Measurements from ENCODE around the gene SLC6A19.

The SLC6A19 gene

DNA sequence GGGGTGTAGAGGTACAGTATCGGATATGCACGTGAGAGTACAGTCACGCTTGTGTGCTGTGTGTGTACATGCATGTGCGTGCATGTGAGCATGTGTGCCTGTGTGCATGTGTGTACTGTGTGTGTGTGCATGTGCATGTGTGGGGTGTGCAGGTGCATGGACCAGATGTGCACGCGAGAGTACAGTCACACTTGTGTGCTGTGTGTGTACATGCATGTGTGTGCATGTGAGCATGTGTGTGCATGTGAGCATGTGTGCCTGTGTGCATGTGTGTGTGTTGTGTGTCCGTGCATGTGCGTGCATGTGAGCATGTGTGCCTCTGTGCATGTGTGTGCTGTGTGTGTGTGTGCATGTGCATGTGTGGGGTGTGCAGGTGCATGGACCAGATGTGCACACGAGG is 10.3 kb downstream of the SLC6A19 start:
- Histone ChIP-seq H3K4me3 (ENCODE audit: low read length in 2 of 2) (no peak overlapping the region), H3K36me3 (ENCODE audit: control insufficient read depth in 2 of 2, insufficient read depth in 2 of 2, low read length in 2 of 2) (no peaks in the 10 kb centered on the region), H3K27ac (ENCODE audit: low read length) (no peak overlapping the region), H3K9me3 (ENCODE audit: control insufficient read depth in 2 of 2, low read length in 2 of 2) (peaks cover 0 to 11% of the 10 kb centered on the region in 2 donors), H3K4me1 (ENCODE audit: control insufficient read depth, insufficient read depth, low read length) (no peaks in the 10 kb centered on the region), H3K9ac (ENCODE audit: low read length in 2 of 2) (no peak overlapping the region), H3K27me3 (ENCODE audit: control insufficient read depth in 1 of 2, insufficient read depth in 2 of 2, low read length in 2 of 2) (peaks cover 0 to 8% of the 10 kb centered on the region in 2 donors)

DNA sequence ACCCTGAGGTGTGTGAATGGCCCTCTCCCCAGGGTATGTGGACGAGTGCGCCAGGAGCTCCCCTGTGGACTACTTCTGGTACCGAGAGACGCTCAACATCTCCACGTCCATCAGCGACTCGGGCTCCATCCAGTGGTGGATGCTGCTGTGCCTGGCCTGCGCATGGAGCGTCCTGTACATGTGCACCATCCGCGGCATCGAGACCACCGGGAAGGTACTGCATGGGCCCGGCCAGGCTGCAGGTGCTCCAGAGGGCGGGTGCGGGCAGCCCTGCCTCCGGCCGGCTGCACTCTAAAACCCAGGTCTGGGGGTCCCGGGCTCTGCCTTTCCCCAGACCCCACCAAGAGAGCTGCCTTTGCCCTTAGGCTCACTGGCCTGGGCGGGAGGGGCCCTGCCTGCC is 10.9 kb downstream of the SLC6A19 start:
- Histone ChIP-seq H3K4me3 (ENCODE audit: low read length in 2 of 2) (no peak overlapping the region), H3K27me3 (ENCODE audit: control insufficient read depth in 1 of 2, insufficient read depth in 2 of 2, low read length in 2 of 2) (peaks cover 0 to 6% of the 10 kb centered on the region in 2 donors), H3K9me3 (ENCODE audit: control insufficient read depth in 2 of 2, low read length in 2 of 2) (peaks cover 0 to 11% of the 10 kb centered on the region in 2 donors), H3K9ac (ENCODE audit: low read length in 2 of 2) (no peak overlapping the region), H3K36me3 (ENCODE audit: control insufficient read depth in 2 of 2, insufficient read depth in 2 of 2, low read length in 2 of 2) (no peaks in the 10 kb centered on the region), H3K27ac (ENCODE audit: low read length) (no peak overlapping the region), H3K4me1 (ENCODE audit: control insufficient read depth, insufficient read depth, low read length) (no peaks in the 10 kb centered on the region)

DNA sequence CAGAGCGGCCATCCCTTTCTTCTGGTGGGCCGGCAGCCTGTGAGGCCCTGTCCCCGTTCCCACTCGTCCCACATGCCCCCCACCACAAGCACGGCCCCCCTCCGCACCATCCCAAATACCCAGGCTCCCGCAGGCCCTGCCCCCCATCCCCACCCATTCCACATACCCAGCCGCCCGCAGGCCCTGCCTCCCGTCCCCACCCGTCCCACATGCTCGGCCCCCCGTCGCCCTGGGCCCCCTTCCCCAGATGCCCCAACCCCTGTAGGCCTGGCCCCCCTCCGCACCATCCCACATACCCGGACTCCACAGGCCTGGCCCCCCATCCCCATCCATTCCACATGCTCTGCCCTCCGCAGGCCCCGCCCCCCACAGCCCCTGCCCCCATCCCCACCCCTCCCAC is 11.5 kb downstream of the SLC6A19 start:
- peaks cover 0 to 11% of the 10 kb centered on the region in 2 donors for H3K9me3 ChIP-seq (ENCODE audit: control insufficient read depth in 2 of 2, low read length in 2 of 2)
- H3K4me1 ChIP-seq (ENCODE audit: control insufficient read depth, insufficient read depth, low read length) = no peaks in the 10 kb centered on the region
- no peak overlapping the region for H3K9ac ChIP-seq (ENCODE audit: low read length in 2 of 2)
- no peaks in the 10 kb centered on the region for H3K36me3 ChIP-seq (ENCODE audit: control insufficient read depth in 2 of 2, insufficient read depth in 2 of 2, low read length in 2 of 2)
- no peak overlapping the region for H3K4me3 ChIP-seq (ENCODE audit: low read length in 2 of 2)
- H3K27ac ChIP-seq (ENCODE audit: low read length) = no peak overlapping the region
- peaks cover 0 to 2% of the 10 kb centered on the region in 2 donors for H3K27me3 ChIP-seq (ENCODE audit: control insufficient read depth in 1 of 2, insufficient read depth in 2 of 2, low read length in 2 of 2)

DNA sequence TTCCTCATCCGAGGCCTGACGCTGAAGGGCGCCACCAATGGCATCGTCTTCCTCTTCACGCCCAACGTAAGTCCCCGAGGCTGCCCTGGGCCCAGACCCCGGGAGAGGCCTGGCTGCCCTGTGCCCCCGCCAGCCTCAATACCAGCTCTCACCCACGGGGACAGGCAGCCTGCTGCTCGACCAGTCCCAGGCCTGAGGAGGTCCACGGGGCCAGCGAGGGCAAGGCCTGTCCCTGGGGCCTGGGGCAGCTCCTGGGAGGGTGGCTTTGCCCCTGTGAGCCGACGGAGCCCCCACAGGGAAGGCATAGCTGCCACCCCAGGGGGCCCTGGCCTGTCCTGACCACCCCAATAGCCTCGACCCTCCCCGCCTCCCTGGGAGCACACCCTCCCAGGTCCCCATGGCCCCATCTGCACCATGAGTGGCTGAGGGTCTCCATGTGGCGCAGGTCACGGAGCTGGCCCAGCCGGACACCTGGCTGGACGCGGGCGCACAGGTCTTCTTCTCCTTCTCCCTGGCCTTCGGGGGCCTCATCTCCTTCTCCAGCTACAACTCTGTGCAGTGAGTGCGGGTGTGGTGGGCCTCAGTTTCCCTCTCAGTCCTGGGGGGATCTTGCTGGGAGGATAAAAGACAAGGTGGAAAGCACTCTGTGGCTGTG is 12.2 kb downstream of the SLC6A19 start:
- Histone ChIP-seq H3K27ac (ENCODE audit: low read length) (no peak overlapping the region), H3K9me3 (ENCODE audit: control insufficient read depth in 2 of 2, low read length in 2 of 2) (peaks cover 0 to 11% of the 10 kb centered on the region in 2 donors), H3K4me3 (ENCODE audit: low read length in 2 of 2) (no peak overlapping the region), H3K4me1 (ENCODE audit: control insufficient read depth, insufficient read depth, low read length) (no peaks in the 10 kb centered on the region), H3K27me3 (ENCODE audit: control insufficient read depth in 1 of 2, insufficient read depth in 2 of 2, low read length in 2 of 2) (no peaks in the 10 kb centered on the region), H3K9ac (ENCODE audit: low read length in 2 of 2) (no peak overlapping the region), H3K36me3 (ENCODE audit: control insufficient read depth in 2 of 2, insufficient read depth in 2 of 2, low read length in 2 of 2) (no peaks in the 10 kb centered on the region)

DNA sequence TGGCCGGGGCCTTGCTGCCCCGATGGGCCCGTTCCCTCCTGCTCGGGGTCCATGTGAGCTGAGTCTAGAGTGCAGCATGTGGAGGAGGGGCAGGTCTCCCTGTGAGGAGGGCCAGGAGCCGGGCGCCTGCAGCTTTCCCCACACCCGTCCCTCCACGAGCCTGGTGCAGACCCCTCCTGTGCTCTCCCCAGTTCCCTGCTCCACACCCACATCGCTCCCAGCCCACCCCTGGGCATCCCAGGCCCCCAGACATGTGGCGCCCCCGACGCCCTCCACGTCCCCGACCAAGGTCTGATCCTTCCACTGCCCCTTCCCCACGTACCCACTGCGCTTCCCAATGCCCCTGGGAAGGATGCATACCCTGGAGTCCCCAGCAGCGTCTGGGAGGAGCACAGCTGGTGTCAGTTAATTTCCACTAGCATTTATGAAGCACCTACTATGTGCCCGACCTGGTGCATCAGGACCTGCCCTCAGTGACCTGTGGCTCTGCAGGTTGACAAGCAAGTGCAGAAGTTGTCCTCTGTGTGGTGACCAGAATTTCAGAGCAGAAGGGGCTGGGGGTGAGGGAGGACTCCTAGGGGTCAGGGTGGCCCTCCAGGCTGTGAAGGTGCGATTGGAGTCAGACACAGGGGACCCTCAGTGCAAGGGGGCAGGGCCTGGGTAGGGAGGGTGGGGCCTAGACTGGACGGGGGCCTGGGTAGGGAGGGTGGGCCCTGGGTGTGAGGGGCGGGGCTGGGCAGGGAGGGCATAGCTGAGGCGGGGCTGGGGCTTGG is 13.0 kb downstream of the SLC6A19 start:
- Histone ChIP-seq H3K9ac (ENCODE audit: low read length in 2 of 2) (no peak overlapping the region), H3K4me1 (ENCODE audit: control insufficient read depth, insufficient read depth, low read length) (no peaks in the 10 kb centered on the region), H3K27me3 (ENCODE audit: control insufficient read depth in 1 of 2, insufficient read depth in 2 of 2, low read length in 2 of 2) (no peaks in the 10 kb centered on the region), H3K27ac (ENCODE audit: low read length) (no peak overlapping the region), H3K36me3 (ENCODE audit: control insufficient read depth in 2 of 2, insufficient read depth in 2 of 2, low read length in 2 of 2) (no peaks in the 10 kb centered on the region), H3K9me3 (ENCODE audit: control insufficient read depth in 2 of 2, low read length in 2 of 2) (peaks cover 0 to 11% of the 10 kb centered on the region in 2 donors), H3K4me3 (ENCODE audit: low read length in 2 of 2) (no peak overlapping the region)

DNA sequence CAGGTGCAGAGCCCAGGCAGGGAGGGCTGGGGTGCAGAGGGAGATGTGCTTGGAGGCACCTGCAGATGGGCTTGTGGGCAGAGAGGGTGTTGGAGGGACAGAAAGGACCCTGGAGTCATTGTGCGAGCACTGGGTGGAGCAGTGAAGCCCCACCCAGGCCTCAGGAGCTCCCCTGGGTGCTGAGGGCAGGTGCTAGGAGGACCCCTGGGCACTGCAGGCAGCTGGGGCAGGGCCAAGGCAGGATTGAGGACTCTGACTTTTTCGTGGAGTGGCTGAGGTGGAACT is 13.5 kb downstream of the SLC6A19 start:
- Histone ChIP-seq H3K27me3 (ENCODE audit: control insufficient read depth in 1 of 2, insufficient read depth in 2 of 2, low read length in 2 of 2) (no peaks in the 10 kb centered on the region), H3K4me3 (ENCODE audit: low read length in 2 of 2) (no peak overlapping the region), H3K4me1 (ENCODE audit: control insufficient read depth, insufficient read depth, low read length) (no peaks in the 10 kb centered on the region), H3K9ac (ENCODE audit: low read length in 2 of 2) (no peak overlapping the region), H3K9me3 (ENCODE audit: control insufficient read depth in 2 of 2, low read length in 2 of 2) (peaks cover 0 to 11% of the 10 kb centered on the region in 2 donors), H3K27ac (ENCODE audit: low read length) (no peak overlapping the region), H3K36me3 (ENCODE audit: control insufficient read depth in 2 of 2, insufficient read depth in 2 of 2, low read length in 2 of 2) (no peaks in the 10 kb centered on the region)

DNA sequence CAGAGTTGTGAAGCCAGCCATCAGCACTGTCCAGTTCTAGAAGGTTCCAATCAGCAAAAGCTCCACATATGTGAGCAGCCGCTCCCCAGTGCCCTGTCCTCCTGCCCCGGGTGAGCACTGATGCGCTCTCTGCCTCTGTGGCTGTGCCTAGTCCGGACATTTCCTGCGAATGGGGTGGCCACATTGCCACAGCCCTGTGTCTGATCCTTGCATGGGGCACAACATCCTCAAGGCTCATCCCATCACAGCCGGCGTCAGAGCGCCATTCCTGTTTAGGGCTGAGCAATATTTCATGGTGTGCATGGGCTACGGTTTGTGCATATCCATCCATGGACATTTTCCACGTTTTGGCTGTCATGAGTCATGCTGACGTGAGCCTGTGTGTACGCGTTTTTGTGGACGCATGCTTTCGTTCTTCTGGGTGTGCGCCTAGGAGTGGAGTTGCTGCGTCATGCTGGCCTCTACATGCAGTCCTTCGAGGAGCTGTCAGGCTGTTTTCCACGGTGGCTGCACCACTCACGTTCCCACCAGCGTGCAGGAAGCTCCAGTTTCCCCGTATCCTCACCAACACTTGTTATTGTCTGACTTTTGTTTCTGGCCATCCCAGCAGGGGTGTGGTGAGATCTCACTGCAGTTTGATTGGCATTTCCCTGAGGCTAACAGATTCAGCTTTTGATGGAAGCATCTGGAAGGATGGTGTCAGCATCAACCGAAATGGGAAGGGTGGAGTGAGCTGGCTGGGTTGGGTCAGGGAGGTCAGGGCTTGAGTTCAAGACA is 14.1 kb downstream of the SLC6A19 start:
- no peak overlapping the region for H3K9ac ChIP-seq (ENCODE audit: low read length in 2 of 2)
- no peak overlapping the region for H3K27ac ChIP-seq (ENCODE audit: low read length)
- H3K36me3 ChIP-seq (ENCODE audit: control insufficient read depth in 2 of 2, insufficient read depth in 2 of 2, low read length in 2 of 2) = no peaks in the 10 kb centered on the region
- H3K4me3 ChIP-seq (ENCODE audit: low read length in 2 of 2) = no peak overlapping the region
- H3K9me3 ChIP-seq (ENCODE audit: control insufficient read depth in 2 of 2, low read length in 2 of 2) = peaks cover 0 to 11% of the 10 kb centered on the region in 2 donors
- no peaks in the 10 kb centered on the region for H3K27me3 ChIP-seq (ENCODE audit: control insufficient read depth in 1 of 2, insufficient read depth in 2 of 2, low read length in 2 of 2)
- no peaks in the 10 kb centered on the region for H3K4me1 ChIP-seq (ENCODE audit: control insufficient read depth, insufficient read depth, low read length)

DNA sequence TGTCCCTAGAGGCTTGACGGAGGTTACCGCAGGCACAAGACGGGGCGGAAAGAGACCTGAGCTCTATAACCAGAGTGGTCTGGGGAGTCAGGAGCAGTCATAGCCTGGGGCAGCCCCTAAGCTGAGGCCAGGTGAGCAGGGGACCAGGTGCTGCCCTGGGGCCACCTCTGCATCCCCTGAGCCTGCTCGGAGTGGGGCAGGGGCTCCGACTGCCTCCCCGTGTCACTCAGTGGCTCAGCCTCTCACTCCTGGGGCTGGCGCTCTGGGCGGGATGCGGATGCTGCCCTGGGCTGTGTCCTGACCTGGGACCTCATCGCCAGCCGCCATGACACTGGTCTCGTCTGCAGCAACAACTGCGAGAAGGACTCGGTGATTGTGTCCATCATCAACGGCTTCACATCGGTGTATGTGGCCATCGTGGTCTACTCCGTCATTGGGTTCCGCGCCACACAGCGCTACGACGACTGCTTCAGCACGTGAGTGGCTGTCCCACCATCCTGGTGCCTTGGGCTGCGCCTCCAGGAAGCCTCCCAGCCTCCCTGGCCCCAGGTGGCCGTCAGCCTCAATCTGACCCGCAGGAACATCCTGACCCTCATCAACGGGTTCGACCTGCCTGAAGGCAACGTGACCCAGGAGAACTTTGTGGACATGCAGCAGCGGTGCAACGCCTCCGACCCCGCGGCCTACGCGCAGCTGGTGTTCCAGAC is 15.0 kb downstream of the SLC6A19 start:
- no peaks in the 10 kb centered on the region for H3K27me3 ChIP-seq (ENCODE audit: control insufficient read depth in 1 of 2, insufficient read depth in 2 of 2, low read length in 2 of 2)

DNA sequence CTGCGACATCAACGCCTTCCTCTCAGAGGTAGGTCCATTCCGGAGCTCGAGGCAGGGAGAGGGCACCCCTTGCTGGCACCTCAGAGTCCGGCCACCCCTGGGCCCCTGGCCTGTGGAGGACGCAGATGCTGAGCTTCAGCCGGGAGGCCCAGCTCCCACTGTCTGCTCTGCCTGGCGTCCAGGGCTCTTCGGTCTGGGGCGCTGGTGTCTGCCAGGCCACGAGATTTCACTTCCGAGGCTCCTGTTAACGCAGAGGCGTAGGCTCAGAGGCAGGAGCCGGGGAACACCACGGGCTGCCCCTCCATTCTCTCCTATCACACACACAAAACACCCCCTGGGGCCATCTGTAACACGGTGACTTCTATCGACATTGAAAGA is 15.5 kb downstream of the SLC6A19 start:
- no peaks in the 10 kb centered on the region for H3K4me1 ChIP-seq (ENCODE audit: control insufficient read depth, insufficient read depth, low read length)
- H3K4me3 ChIP-seq (ENCODE audit: low read length in 2 of 2) = no peak overlapping the region
- no peaks in the 10 kb centered on the region for H3K36me3 ChIP-seq (ENCODE audit: control insufficient read depth in 2 of 2, insufficient read depth in 2 of 2, low read length in 2 of 2)
- no peak overlapping the region for H3K9ac ChIP-seq (ENCODE audit: low read length in 2 of 2)
- peaks cover 0 to 11% of the 10 kb centered on the region in 2 donors for H3K9me3 ChIP-seq (ENCODE audit: control insufficient read depth in 2 of 2, low read length in 2 of 2)
- H3K27me3 ChIP-seq (ENCODE audit: control insufficient read depth in 1 of 2, insufficient read depth in 2 of 2, low read length in 2 of 2) = no peaks in the 10 kb centered on the region
- no peak overlapping the region for H3K27ac ChIP-seq (ENCODE audit: low read length)

More for the DNA sequence above, 15.0 kb downstream of the SLC6A19 start:
- Histone ChIP-seq H3K4me3 (ENCODE audit: low read length in 2 of 2) (no peak overlapping the region), H3K9ac (ENCODE audit: low read length in 2 of 2) (no peak overlapping the region), H3K27ac (ENCODE audit: low read length) (no peak overlapping the region), H3K36me3 (ENCODE audit: control insufficient read depth in 2 of 2, insufficient read depth in 2 of 2, low read length in 2 of 2) (no peaks in the 10 kb centered on the region), H3K9me3 (ENCODE audit: control insufficient read depth in 2 of 2, low read length in 2 of 2) (peaks cover 0 to 11% of the 10 kb centered on the region in 2 donors), H3K4me1 (ENCODE audit: control insufficient read depth, insufficient read depth, low read length) (no peaks in the 10 kb centered on the region)

DNA sequence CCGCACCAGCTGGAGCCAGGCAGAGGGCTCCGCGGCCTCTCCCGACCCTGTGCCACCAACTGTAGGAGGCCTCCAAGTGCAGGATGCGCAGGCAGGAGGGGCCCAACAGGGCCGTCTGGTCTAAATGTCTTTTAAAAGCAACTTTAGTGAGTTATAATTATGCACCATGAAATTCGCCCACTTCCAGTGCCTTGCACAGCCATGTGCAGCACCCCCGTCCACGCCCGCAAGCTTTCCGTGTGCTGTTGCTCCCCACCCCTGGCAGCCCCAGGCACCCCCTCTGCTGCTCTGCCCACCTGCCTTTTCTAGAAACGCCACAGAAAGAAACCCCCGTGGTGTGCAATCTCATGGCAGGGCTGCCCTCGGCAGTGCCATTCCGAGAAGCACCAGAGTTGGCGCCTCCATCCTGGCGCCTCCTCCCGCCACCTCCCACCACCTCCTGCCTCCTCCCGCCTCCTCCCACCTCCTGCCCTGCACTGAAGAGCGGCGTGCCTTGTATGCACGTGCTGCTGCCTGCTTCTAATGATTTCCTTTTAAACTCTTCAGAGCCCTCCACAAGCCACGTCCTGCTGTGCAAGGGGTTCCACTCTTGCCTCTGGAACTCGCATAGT is 16.3 kb downstream of the SLC6A19 start:
- no peak overlapping the region for H3K9ac ChIP-seq (ENCODE audit: low read length in 2 of 2)
- H3K27me3 ChIP-seq (ENCODE audit: control insufficient read depth in 1 of 2, insufficient read depth in 2 of 2, low read length in 2 of 2) = no peaks in the 10 kb centered on the region
- peaks cover 0 to 11% of the 10 kb centered on the region in 2 donors for H3K9me3 ChIP-seq (ENCODE audit: control insufficient read depth in 2 of 2, low read length in 2 of 2)
- H3K4me1 ChIP-seq (ENCODE audit: control insufficient read depth, insufficient read depth, low read length) = no peaks in the 10 kb centered on the region
- H3K4me3 ChIP-seq (ENCODE audit: low read length in 2 of 2) = no peak overlapping the region
- no peak overlapping the region for H3K27ac ChIP-seq (ENCODE audit: low read length)
- no peaks in the 10 kb centered on the region for H3K36me3 ChIP-seq (ENCODE audit: control insufficient read depth in 2 of 2, insufficient read depth in 2 of 2, low read length in 2 of 2)
